GM12878 (cell line): Measurements from ENCODE around the gene LCLAT1.

ENCODE experiments used
- E2F8 ChIP-seq: fragments of 450-650 bp; IDR thresholded peaks from 2 replicates; pipeline ENCODE4 v1.6.1; 2018; ENCODE audit warnings: mild to moderate bottlenecking, low read depth, moderate library complexity; ENCODE audit not compliant: partially characterized antibody
- EZH2 ChIP-seq: IDR thresholded peaks from 2 replicates; pipeline ENCODE4 v1.6.1; 2012; ENCODE audit warnings: low read depth, mild to moderate bottlenecking, control low read depth, inconsistent platforms, low read length, borderline replicate concordance; ENCODE audit not compliant: control insufficient read depth
- GABPA ChIP-seq: IDR thresholded peaks from 2 replicates; pipeline ENCODE4 v1.6.1; 2014; ENCODE audit warnings: antibody characterized with exemption, low read depth, mild to moderate bottlenecking, inconsistent platforms
- IKZF1 ChIP-seq: fragments of 450-650 bp; conservative IDR thresholded peaks from 2 replicates; pipeline ENCODE4 v1.6.1; 2017; ENCODE audit warnings: antibody characterized with exemption, mild to moderate bottlenecking
- POLR2AphosphoS5 ChIP-seq: IDR thresholded peaks from 2 replicates; pipeline ENCODE4 v1.6.1; 2011; ENCODE audit warnings: mild to moderate bottlenecking, low read length, inconsistent platforms
- RAD21 ChIP-seq: IDR thresholded peaks from 2 replicates; pipeline ENCODE4 v1.6.1; 2011; ENCODE audit warnings: mild to moderate bottlenecking, low read depth, low read length, moderate library complexity; ENCODE audit not compliant: insufficient read depth
- RELA ChIP-seq: fragments of 450-650 bp; IDR thresholded peaks from 2 replicates; pipeline ENCODE4 v1.8.0; 2014; ENCODE audit warnings: borderline replicate concordance; ENCODE audit not compliant: partially characterized antibody
- TCF7 ChIP-seq: IDR thresholded peaks from 2 replicates; pipeline ENCODE4 v1.6.1; 2014; ENCODE audit warnings: antibody characterized with exemption, borderline replicate concordance
- ZNF274 ChIP-seq: IDR thresholded peaks from one replicate; pipeline ENCODE4 v1.8.0; 2011; ENCODE audit not compliant: insufficient read length, insufficient read depth
- TF ChIP-seq, protein P1 (sequence below), 3 experiments: IDR thresholded peaks in 2 of 3; conservative IDR thresholded peaks in 1 of 3; 2 replicates each; pipeline ENCODE4 v1.5.1; 2011; ENCODE audit warnings: low read depth in 3 of 3, low read length in 3 of 3, mild to moderate bottlenecking in 3 of 3, control low read depth in 2 of 3, moderate library complexity in 2 of 3, inconsistent platforms in 1 of 3, mixed read lengths in 1 of 3; ENCODE audit not compliant: control insufficient read depth in 2 of 3, insufficient read depth in 1 of 3; ENCODE audit errors: extremely low read depth in 1 of 3
- TF ChIP-seq, protein P2 (sequence below): fragments of 450-650 bp; IDR thresholded peaks from 2 replicates; pipeline ENCODE4 v1.6.1; 2016; ENCODE audit warnings: mild to moderate bottlenecking, moderate library complexity, borderline replicate concordance

DNA sequence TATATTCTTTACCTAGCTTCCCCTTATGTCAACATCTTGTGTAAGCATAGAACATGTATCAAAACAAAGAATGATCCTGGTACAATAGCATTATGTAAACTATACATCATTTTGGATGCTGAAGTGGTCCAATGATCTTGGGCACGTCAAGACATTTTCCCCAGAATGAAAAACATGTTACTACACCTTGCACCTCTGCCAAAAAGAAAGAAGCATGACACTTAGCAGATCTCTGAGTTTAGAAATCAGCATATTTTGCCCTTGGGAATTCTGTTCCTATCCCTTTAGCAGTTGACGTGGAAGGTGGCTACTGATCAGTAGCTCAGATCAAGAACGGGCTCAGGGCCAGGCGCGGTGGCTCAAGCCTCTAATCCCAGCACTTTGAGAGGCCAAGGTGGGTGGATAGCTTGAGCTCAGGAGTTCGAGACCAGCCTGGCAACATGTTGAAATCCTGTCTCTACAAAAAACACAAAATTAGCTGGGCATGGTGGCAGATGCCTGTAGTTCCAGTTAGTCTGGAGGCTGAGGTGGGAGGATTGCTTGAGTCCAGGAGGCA, 1.7 kb upstream of the LCLAT1 start:
- TF ChIP-seq, protein P1, sequence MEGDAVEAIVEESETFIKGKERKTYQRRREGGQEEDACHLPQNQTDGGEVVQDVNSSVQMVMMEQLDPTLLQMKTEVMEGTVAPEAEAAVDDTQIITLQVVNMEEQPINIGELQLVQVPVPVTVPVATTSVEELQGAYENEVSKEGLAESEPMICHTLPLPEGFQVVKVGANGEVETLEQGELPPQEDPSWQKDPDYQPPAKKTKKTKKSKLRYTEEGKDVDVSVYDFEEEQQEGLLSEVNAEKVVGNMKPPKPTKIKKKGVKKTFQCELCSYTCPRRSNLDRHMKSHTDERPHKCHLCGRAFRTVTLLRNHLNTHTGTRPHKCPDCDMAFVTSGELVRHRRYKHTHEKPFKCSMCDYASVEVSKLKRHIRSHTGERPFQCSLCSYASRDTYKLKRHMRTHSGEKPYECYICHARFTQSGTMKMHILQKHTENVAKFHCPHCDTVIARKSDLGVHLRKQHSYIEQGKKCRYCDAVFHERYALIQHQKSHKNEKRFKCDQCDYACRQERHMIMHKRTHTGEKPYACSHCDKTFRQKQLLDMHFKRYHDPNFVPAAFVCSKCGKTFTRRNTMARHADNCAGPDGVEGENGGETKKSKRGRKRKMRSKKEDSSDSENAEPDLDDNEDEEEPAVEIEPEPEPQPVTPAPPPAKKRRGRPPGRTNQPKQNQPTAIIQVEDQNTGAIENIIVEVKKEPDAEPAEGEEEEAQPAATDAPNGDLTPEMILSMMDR (IDR thresholded peaks at IDR 0.05 in 2 of 3, conservative IDR thresholded peaks at IDR 0.05 in 1 of 3; ENCODE audit: control insufficient read depth in 2 of 3, extremely low read depth in 1 of 3, insufficient read depth in 1 of 3, low read depth in 3 of 3, low read length in 3 of 3): no peak
- TF ChIP-seq E2F8: no peak
- TF ChIP-seq TCF7: no peak
- no peak for TF ChIP-seq POLR2AphosphoS5
- TF ChIP-seq, protein P2, sequence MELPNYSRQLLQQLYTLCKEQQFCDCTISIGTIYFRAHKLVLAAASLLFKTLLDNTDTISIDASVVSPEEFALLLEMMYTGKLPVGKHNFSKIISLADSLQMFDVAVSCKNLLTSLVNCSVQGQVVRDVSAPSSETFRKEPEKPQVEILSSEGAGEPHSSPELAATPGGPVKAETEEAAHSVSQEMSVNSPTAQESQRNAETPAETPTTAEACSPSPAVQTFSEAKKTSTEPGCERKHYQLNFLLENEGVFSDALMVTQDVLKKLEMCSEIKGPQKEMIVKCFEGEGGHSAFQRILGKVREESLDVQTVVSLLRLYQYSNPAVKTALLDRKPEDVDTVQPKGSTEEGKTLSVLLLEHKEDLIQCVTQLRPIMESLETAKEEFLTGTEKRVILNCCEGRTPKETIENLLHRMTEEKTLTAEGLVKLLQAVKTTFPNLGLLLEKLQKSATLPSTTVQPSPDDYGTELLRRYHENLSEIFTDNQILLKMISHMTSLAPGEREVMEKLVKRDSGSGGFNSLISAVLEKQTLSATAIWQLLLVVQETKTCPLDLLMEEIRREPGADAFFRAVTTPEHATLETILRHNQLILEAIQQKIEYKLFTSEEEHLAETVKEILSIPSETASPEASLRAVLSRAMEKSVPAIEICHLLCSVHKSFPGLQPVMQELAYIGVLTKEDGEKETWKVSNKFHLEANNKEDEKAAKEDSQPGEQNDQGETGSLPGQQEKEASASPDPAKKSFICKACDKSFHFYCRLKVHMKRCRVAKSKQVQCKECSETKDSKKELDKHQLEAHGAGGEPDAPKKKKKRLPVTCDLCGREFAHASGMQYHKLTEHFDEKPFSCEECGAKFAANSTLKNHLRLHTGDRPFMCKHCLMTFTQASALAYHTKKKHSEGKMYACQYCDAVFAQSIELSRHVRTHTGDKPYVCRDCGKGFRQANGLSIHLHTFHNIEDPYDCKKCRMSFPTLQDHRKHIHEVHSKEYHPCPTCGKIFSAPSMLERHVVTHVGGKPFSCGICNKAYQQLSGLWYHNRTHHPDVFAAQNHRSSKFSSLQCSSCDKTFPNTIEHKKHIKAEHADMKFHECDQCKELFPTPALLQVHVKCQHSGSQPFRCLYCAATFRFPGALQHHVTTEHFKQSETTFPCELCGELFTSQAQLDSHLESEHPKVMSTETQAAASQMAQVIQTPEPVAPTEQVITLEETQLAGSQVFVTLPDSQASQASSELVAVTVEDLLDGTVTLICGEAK: no peak
- TF ChIP-seq RELA: no peak
- TF ChIP-seq RAD21: no peak
- no peak for TF ChIP-seq IKZF1
- TF ChIP-seq ZNF274: no peak
- no peak for TF ChIP-seq EZH2
- TF ChIP-seq GABPA: no peak
